HG03095 (cell line): Measurements from ENCODE around the gene PCSK9.
"Not testable (repeated sequence)": the region's sequence is repeated elsewhere in the genome, so short reads cannot be mapped to it uniquely, and the experiment has no call there.

ENCODE experiments used
- ATAC-seq: cut with Tn5 transposase; IDR thresholded peaks from one replicate; pipeline ENCODE4 v1.9.1; 2021; ENCODE audit warnings: moderate library complexity; ENCODE audit not compliant: unreplicated experiment

The PCSK9 gene

DNA sequence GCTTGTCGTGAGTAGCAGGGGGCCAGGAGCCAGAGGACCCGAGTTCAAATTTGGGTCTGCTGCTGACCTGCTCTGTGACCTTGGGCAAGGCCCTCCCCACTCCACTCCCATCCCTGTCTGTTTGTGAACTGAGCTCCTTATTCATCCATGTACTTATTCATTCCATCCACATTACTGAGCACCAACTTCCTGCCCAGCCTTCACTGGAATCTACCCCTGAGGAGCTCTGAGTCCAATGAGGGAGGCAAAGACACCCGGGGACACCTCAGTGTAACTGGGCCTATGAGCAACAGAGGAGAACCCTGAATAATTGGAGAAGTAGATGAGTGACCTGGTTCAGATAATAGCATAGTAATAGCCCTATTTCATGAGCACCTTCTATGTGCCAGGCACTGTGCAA, 31.7 kb upstream of the PCSK9 start:
- ATAC-seq: no peak

DNA sequence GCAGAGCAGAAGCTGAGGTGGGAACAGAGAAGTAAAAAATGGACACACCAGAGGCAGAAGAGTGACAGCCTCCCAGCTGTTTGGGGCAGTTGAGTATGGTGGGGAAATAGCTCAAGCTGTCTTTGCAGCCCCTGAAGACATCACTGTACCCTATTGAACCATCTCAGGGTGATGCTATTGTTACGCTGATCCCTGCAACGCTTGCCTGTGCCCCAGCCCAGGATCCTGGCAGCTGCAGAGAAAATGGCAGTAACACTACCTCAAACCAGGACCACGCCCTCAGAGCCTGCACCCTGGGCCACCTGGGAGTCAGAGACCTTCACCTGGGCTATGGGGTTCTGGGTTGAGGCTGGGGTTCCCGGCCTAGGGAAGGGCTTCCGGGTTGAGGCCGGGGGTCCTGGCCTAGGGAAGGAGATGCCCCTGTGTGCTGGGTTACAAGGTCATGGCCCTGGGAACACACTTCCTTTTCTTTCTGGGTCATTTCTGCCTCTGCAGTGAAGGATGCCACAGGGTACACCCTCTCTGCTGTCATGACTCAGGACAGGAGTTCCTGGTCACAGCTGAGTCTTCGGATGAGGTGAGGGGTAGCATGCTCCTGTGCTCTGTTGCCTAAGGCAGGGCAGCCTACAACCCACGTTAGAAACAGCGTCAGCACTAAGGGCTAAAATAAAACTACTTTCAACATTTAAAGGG, 29.0 kb upstream of the PCSK9 start:
- ATAC-seq: no peak

DNA sequence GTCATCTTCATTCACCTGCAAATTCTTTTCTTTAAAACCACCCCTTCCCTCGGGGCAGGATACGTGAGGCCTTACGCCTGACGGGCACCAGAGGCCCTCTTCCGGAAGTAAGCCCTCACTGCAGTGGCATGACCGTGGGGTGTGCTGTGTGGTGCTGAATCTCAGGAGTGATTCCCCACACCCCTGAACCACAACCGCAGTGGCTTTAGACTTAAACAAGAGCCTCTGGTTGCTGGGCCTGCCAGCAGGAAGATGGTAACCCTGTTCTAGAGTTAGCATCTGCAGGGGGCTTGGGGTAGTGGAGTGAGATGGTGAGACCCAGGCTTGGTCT, 28.5 kb upstream of the PCSK9 start:
- ATAC-seq: no peak

DNA sequence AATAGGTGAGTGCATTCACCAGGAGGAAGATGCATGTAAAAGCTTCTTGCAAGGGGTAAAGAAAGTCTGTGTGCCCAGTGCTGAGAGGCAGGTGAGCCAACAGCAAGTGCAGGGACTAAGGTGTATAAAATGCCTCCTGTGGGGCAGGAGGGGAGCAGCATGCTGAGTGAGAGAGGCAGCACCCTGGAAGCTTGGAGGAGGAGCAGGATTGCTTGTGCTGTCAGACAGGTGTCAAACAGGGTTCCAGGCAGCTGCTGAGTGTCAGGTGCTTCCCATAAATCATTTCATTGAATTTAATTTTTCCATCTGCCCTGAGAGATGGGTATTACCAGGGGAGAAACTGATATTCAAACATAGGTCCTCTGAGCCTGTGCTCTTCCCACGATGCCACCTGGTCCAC, 26.7 kb upstream of the PCSK9 start:
- no peak for ATAC-seq

DNA sequence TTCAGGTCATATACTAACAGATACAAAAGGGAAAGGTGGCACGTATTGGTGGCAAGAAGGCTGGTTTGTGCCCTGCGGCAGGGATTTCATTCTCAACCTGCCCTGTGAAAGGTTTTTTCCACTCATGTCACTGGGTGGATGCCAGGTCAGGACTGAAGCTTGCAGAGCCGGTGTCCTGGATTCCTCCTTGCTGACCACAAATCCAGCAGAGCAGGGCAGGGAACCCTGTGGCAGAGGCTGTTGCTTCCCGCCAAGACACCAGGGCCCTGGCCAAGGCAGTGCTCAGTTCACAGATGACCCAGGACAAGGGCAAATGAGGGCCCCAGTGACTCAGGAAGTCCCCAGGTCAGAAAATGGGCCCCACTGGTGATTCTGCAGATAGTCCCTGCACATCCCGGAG, 24.2 kb upstream of the PCSK9 start:
- no peak for ATAC-seq

DNA sequence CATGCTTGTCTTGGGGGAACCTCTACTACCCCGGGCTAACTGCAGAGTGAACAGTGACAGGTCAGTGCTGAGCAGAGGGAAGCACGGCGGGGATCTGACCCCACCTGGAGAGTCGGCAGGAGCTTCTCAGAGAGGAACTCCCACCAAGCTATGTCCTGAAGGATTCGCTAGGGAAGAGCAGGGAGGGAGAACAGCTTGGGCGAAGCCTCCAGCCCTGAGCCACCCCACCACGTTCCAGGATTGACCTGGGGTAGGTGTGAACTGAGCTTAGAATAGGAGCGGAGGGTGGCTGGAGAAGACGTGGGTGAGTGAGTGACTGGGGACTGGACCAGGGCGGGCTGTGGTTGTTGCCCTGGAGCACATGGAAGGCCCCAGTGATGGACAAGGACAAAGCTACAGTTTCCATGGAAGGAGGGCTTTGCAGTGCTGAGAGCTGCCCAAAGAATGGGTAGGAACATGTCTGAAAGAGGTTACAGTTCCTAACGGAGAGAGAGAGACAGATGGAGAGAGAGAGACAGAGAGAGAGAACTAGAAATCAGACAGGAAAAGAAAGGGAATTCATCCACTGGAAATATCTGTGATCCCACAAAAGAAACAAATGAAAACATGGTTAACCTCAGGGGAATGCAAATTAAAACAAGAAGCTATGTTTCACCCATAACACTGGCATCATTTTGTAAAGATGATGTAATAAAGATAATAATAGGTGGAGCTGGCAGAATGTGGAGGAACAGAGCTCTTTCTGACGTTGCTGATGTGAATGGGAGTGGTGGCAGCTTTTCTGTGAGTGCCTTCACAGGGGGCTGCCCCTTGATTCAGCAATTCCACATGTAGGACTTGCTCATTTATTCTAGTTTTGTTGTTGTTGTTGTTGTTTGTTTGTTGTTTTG, 23.4 kb upstream of the PCSK9 start:
- no peak for ATAC-seq

DNA sequence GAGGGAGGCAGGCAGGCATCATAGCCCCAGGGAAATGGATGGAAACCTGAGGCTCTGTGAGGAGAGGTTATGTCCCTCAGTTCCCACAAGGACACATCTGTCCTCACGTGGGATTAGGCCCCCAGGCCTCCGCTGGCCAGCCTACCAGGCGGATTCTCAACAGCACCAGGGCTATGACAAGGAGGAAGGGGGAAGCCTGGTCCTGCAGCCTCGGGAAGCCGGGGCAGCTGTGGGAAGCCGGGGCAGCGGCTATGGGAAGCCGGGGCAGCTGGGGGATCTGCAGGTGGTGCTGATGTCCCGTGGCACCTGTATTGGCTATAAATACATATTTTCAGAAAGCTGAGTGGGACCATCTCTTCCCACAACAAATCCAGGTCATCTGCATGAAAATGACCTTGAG, 21.0 kb upstream of the PCSK9 start:
- ATAC-seq: no peak

DNA sequence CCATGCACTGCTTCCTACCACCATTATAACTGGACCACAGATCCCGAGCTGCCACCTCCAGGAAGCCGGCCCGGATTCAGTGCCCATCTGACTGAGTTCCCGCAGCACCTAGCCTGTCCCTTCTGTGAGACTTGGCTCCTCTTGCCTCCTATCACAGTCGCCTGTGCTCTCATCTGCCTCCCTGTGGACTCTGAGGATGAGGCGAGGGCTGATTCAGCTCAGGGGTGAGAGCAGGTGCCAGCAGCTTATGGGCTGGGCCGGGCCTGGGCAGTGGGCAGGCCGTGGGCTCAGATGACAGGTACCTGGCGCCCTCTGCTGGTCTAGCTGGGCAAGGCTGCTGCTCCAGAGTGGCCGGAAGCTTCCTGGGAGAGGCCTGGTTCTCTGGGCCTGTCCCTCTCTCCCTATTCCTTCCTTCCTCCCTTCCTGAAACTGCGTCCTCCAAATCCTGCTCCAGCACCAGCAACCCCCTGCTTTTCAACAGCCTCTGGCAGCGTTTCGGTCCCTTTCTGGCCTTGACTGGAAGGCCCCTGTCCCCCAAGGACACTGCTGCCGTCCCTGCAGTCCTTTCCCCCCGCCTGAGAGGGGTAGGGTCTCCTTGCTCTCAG, 17.3 kb upstream of the PCSK9 start:
- peak; percentile 72 for ATAC-seq

DNA sequence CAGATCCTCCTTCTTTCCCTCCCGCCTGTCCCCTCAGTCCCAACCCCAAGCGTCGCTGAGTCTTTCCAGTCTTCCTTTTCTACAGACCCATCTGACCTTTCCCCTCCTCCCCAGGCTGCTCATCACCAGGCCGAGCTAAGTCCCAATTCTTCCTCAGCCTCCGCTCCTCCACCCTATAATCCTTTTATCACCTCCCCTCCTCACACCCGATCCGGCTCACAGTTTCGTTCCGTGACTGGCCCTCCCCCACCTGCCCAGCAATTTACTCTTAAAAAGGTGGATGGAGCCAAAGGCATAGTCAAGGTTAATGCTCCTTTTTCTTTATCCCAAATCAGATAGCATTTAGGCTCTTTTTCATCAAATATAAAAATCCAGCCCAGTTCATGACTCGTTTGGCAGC, 15.2 kb upstream of the PCSK9 start:
- not testable (repeated sequence) for ATAC-seq

DNA sequence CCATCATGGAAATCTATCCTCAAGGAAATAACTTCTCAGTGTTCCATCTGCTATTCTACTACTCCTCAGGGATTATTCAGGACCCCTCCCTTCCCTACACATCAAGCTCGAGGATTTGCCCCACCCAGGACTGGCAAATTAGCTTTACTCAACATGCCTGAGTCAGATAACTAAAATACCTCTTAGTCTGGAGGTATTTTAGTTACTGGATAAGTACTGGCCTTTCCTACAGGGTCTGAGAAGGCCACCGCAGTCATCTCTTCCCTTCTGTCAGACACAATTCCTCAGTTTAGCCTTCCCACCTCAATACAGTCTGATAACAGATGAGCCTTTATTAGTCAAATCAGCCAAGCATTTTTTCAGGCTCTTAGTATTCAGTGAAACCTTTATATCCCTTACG, 12.7 kb upstream of the PCSK9 start:
- not testable (repeated sequence) for ATAC-seq

DNA sequence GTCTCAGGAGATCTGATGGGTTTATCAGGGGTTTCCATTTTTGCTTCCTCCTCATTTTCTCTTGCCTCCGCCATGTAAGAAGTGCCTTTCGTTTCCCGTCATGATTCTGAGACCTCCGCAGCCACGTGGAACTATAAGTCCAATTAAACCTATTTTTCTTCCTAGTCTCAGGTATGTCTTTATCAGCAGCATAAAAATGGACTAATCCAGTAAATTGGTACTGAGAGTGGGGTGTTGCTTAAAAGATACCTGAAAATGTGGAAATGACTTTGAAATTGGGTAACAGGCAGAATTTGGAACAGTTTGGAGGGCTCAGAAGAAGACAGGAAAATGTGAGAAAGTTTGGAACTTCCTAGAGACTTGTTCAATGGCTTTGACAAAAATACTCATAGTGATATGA, 8.2 kb upstream of the PCSK9 start:
- not testable (repeated sequence) for ATAC-seq

DNA sequence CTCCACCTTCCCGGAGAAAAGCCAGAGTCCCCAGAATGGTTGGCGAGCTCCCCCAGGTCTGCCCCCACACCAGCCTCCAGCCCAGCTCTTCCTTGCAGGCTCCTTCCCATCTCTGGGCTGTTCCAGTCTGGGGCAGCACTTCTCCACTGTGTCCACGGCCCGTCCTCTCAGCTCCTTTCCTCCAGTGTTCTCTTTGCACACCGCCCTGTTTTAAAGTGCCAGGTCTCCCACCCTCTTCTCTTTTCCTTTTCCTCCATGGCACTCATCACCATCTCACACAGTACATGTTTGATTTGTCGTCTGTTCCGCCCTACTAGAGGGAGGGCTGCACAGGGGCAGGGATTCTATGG, 6.1 kb upstream of the PCSK9 start:
- ATAC-seq: no peak

DNA sequence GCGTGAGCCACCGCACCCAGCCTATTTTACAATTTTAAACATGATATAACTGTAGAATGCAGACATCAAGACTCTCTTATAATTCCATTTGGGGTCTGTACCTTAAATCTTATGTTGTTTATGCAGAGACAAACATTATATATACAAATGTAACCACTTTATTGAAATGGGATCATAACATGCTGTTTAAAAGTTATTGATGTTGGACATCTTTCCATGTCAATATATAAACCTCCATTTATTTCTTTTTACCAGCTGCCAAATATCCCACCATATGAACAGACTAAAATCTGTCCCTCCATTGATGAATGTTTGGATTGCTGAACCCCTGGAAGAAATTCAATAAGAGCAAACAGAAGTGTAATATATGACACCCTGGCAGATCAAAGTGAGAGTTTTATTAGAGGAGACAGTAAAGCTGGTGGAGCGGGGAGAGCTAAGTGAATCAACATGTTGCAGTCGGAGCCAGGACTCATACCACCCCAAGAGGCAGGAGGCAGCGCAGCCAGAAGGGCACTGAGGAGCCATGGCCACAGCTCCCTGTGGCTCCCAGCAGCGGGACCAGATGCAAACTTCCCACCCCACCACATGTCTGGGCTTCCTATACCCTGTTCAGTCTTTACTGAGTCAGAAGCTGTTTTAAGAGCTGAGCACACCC, 4.7 kb upstream of the PCSK9 start:
- no peak for ATAC-seq

DNA sequence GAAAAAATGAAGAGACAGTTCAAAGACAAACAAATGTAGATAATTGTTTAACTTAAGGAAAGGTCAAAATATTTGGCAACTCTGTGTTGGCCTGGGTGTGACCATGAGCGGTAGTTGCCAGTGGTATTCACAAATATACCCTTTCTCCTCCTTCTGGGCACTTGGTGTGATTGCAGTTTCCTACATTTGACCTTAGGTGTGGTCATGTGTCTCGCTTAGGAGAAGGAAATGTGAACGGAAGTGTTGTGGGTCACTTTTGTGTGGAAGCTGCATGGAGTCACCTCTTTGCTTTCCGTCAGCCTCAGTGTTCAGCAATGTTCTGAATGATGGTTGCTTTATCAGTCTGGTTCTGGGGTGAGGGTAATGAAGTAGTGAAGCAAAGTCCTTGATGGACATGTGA, 3.4 kb upstream of the PCSK9 start:
- ATAC-seq: no peak

DNA sequence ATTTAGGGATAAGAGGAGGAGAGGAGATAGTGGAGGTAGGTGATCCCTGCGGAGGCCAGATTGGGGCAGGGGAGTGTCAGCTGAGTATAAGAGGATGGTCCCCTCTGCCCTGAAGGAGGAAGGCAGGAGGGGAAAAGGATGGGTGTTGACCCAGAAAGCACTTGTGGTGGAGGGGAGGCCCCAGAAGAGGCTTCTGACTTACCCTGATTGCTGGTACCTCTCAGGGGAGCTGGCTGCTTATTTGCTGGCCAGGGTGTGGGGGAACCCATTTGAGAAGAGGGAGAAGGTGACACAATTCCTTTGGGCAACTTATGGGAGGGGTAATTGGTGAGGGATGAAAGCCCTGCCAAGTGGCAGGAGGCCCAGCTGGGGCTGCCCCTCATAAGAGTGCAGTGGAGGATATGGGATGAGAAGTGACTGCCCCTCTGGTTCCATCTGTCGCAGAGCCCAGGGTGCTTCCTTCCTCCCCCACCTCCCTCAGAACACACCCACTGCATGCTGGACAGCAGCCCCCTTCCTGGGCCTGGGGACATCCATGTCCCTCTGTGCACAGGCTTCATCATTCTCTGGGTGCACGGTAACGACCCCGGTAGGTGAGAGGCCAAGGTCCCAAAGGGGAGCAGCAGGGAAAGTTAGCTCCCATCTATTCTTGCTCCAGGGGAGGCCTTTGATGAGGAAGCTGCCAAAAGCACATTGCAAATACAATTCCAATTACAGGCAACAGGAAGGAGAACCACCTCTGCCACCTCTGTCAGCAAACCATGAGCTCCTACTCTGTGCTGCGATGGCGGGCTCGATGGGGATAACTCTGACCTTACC, 1.4 kb upstream of the PCSK9 start:
- no peak for ATAC-seq

DNA sequence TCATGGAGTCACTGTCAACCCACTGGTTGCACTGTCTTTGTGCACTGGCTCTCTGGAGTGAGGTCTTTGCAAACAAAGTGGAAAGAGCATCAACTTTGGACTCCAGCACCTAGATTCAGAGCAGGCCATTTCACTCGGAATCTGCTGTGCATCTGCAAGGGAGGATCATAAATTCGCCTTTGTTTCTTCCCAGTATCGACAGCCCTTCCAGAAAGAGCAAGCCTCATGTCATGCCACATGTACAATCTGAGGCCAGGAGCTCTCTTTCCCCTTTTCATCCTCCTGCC, 853 bp upstream of the PCSK9 start:
- no peak for ATAC-seq

DNA sequence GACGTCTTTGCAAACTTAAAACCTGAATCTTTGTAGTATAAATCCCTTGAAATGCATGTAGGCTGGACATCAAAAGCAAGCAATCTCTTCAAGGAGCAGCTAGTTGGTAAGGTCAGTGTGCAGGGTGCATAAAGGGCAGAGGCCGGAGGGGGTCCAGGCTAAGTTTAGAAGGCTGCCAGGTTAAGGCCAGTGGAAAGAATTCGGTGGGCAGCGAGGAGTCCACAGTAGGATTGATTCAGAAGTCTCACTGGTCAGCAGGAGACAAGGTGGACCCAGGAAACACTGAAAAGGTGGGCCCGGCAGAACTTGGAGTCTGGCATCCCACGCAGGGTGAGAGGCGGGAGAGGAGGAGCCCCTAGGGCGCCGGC, 390 bp upstream of the PCSK9 start:
- no peak for ATAC-seq

DNA sequence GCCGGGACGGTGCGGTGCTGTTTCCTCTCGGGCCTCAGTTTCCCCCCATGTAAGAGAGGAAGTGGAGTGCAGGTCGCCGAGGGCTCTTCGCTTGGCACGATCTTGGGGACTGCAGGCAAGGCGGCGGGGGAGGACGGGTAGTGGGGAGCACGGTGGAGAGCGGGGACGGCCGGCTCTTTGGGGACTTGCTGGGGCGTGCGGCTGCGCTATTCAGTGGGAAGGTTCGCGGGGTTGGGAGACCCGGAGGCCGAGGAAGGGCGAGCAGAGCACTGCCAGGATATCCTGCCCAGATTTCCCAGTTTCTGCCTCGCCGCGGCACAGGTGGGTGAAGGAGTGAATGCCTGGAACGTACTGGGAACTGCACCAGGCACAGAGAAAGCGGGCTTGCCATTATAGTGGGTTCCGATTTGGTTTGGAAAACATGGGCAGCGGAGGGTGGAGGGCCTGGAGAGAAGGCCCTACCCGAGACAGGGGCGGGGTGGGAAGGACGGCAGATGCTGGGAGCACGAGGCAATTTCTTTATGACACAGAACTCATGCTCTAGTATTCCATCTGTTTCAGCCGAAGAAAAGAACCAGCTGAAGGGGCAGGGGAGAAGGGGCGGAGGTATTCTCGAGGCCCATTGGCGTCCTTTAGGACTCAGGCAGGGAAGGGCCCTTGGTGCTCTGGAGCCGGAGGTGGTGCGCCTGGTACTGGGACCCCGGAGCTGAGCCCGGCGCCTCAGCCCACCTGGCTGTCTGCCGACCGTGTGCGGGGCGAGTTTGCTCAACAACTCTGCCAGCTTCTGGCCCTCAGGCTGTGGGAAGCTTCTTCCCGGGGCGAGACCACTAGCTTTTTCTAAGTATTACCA, 960 bp downstream of the PCSK9 start:
- no peak for ATAC-seq

DNA sequence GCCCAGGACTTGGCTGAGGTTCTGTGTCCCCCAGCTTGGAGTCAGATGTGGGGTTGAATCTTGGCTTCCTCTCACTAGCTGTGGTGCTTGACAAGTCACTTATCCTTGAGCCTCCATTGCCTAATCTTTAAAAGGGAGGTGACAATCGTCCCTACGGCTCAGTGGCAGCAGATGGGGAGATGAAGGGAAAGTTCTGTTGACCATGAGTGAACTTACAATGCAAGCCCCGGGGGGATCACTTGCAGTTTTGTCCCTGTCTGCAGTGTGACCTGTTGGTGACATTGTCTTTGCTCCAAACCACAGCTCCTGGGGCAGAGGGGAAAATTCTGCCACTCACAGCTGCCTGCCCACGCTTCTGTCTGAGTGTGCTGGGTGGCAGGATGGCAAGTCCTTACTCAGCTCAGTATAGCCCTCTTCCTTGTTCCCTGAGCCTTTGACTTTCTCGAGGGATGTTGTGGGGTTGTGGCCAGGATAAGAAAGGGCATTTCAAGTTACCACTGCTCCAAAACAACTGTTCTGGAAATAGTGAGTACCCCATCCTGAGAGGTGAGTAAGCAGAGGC, 1.7 kb downstream of the PCSK9 start:
- no peak for ATAC-seq

DNA sequence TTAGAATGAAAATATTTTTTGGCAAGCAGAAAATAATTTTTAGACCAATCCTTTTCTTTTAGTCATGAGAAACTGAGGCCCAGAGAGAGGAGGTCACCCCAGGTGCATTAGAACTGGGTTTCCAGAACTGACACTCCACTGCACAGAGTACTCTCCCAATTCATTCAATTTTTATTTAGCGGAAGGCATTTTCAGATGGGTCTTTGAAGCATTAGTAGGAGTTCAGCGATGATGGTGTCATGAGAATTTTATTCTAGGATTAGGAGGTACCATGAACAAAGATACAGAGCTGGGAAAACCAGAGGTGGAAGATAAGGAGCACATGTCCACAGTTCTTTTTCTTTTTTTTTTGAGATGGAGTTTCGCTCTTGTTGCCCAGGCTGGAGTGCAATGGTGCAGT, 2.3 kb downstream of the PCSK9 start:
- no peak for ATAC-seq
